ENCODE data around the gene HPCAL1. TPM values are rescaled to one million over a fixed set of nuclear protein-coding genes. Genes with fewer than 3 reads are reported as not detected.

The HPCAL1 gene
- total RNA-seq, 1 donor from 2014 or later: 12.3 TPM

GRCh38 chr2:10326707-10327594 lies 24.2 kb downstream of the HPCAL1 start:
- H3K27me3 ChIP-seq (ENCODE audit: insufficient read depth, low read length): no peaks in the 10 kb centered on the region
- Mint-ChIP-seq H3K4me3 (ENCODE audit: unreplicated experiment) (no peak overlapping the region), H3K27ac (ENCODE audit: unreplicated experiment) (no peak overlapping the region), H3K9me3 (ENCODE audit: unreplicated experiment) (peaks cover 8% of the 10 kb centered on the region), H3K4me1 (ENCODE audit: low read depth, unreplicated experiment) (peaks cover 28% of the 10 kb centered on the region), H3K27me3 (ENCODE audit: low read depth, unreplicated experiment) (no peaks in the 10 kb centered on the region), H3K36me3 (ENCODE audit: low read depth, unreplicated experiment) (peaks cover 9% of the 10 kb centered on the region)
- peaks cover 49% of the 10 kb centered on the region for H4K20me1 ChIP-seq (ENCODE audit: insufficient read depth, low read length)
- no peaks in the 10 kb centered on the region for H3K36me3 ChIP-seq (ENCODE audit: insufficient read depth, low read length)
- no peak overlapping the region for H3K9ac ChIP-seq (ENCODE audit: low read length)
- H3K9me3 ChIP-seq (ENCODE audit: insufficient read depth, low read depth, low read length): no peaks in the 10 kb centered on the region
- H3K4me2 ChIP-seq (ENCODE audit: low read length): no peak overlapping the region
- H3K4me3 ChIP-seq (ENCODE audit: insufficient read depth, low read depth, low read length): no peak overlapping the region
- H2AFZ ChIP-seq (ENCODE audit: low read depth, low read length): no peak overlapping the region
- peaks cover 25% of the 10 kb centered on the region for H3K4me1 ChIP-seq (ENCODE audit: insufficient read depth, low read length)
- TF ChIP-seq CTCF (IDR thresholded peaks at IDR 0.05; ENCODE audit: insufficient read depth, low read depth, low read length): no peak
- TF ChIP-seq EZH2 (IDR thresholded peaks at IDR 0.05; ENCODE audit: insufficient read depth, low read length): no peak
- H3K79me2 ChIP-seq (ENCODE audit: insufficient read depth, low read length): peaks cover 68% of the 10 kb centered on the region
- no peak overlapping the region for H3K27ac ChIP-seq (ENCODE audit: low read depth, low read length)
- no peak for FAIRE-seq
- DNase-seq (ENCODE audit: low read depth): no peak

GRCh38 chr2:10327896-10328669 lies 25.4 kb downstream of the HPCAL1 start:
- FAIRE-seq (no peak), DNase-seq (ENCODE audit: low read depth) (no peak)
- H3K4me1 ChIP-seq (ENCODE audit: insufficient read depth, low read length): peaks cover 33% of the 10 kb centered on the region
- Mint-ChIP-seq H3K27me3 (ENCODE audit: low read depth, unreplicated experiment) (no peaks in the 10 kb centered on the region), H3K4me3 (ENCODE audit: unreplicated experiment) (no peak overlapping the region), H3K4me1 (ENCODE audit: low read depth, unreplicated experiment) (peaks cover 38% of the 10 kb centered on the region), H3K27ac (ENCODE audit: unreplicated experiment) (no peak overlapping the region), H3K9me3 (ENCODE audit: unreplicated experiment) (peaks cover 5% of the 10 kb centered on the region), H3K36me3 (ENCODE audit: low read depth, unreplicated experiment) (peaks cover 6% of the 10 kb centered on the region)
- peaks cover 48% of the 10 kb centered on the region for H4K20me1 ChIP-seq (ENCODE audit: insufficient read depth, low read length)
- peaks cover 66% of the 10 kb centered on the region for H3K79me2 ChIP-seq (ENCODE audit: insufficient read depth, low read length)
- no peaks in the 10 kb centered on the region for H3K27me3 ChIP-seq (ENCODE audit: insufficient read depth, low read length)
- no peak overlapping the region for H3K9ac ChIP-seq (ENCODE audit: low read length)
- H3K36me3 ChIP-seq (ENCODE audit: insufficient read depth, low read length): no peaks in the 10 kb centered on the region
- H3K27ac ChIP-seq (ENCODE audit: low read depth, low read length): no peak overlapping the region
- no peak overlapping the region for H3K4me3 ChIP-seq (ENCODE audit: insufficient read depth, low read depth, low read length)
- no peak overlapping the region for H3K4me2 ChIP-seq (ENCODE audit: low read length)
- H2AFZ ChIP-seq (ENCODE audit: low read depth, low read length): no peak overlapping the region
- no peak for TF ChIP-seq CTCF (IDR thresholded peaks at IDR 0.05; ENCODE audit: insufficient read depth, low read depth, low read length)
- no peak for TF ChIP-seq EZH2 (IDR thresholded peaks at IDR 0.05; ENCODE audit: insufficient read depth, low read length)
- H3K9me3 ChIP-seq (ENCODE audit: insufficient read depth, low read depth, low read length): no peaks in the 10 kb centered on the region
